ENCODE data around the gene CDC34.

The CDC34 gene, protein sequence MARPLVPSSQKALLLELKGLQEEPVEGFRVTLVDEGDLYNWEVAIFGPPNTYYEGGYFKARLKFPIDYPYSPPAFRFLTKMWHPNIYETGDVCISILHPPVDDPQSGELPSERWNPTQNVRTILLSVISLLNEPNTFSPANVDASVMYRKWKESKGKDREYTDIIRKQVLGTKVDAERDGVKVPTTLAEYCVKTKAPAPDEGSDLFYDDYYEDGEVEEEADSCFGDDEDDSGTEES

GRCh38 chr19:531753-532560, at the start of gene CDC34:
Gene CDC34 (plus strand): TSS chr19:531760. CDS start chr19:531932, 172 bp downstream.
- TF ChIP-seq, protein P1, sequence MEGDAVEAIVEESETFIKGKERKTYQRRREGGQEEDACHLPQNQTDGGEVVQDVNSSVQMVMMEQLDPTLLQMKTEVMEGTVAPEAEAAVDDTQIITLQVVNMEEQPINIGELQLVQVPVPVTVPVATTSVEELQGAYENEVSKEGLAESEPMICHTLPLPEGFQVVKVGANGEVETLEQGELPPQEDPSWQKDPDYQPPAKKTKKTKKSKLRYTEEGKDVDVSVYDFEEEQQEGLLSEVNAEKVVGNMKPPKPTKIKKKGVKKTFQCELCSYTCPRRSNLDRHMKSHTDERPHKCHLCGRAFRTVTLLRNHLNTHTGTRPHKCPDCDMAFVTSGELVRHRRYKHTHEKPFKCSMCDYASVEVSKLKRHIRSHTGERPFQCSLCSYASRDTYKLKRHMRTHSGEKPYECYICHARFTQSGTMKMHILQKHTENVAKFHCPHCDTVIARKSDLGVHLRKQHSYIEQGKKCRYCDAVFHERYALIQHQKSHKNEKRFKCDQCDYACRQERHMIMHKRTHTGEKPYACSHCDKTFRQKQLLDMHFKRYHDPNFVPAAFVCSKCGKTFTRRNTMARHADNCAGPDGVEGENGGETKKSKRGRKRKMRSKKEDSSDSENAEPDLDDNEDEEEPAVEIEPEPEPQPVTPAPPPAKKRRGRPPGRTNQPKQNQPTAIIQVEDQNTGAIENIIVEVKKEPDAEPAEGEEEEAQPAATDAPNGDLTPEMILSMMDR (IDR thresholded peaks at IDR 0.05) = no peak

GRCh38 chr19:482186-483041, 49.1 kb upstream of the CDC34 start:
- TF ChIP-seq, protein P1 (IDR thresholded peaks at IDR 0.05) = no peak

DNA sequence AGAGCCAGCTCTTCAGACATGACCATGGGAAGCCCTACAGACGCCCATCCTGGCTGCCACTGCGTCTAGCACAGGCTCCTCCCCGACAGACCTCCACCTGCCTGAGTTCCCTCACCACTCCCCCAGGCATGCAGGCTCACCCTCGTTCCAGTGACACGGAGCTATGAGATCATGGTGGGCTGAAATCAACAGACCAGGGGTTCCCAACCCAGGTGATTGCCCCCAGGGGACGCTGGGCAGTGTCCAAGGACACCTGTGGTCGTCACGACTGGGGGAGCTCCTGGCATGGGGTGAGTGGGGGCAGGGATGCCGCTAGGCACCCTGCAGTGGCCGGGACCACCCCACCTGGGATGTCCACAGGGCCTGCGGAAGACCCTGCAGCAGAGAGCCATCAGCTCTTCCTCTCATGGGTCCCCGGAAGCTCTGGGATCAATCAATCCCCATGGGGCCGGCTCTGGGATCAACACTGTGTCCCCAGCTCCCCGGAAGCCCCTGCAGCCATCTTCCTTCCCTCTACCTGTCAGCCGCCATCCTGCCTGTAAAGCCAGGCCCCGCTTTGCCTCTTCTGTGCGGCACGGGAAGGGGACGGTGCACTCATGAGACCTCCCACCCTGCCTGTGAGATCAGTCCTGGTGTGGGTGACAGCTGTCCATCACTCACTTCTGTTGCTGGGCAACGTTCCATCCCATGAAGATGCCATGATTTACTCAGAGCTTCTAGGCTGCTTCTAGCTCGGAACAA, 48.1 kb upstream of the CDC34 start:
- TF ChIP-seq, protein P1 (IDR thresholded peaks at IDR 0.05) = no peak

DNA sequence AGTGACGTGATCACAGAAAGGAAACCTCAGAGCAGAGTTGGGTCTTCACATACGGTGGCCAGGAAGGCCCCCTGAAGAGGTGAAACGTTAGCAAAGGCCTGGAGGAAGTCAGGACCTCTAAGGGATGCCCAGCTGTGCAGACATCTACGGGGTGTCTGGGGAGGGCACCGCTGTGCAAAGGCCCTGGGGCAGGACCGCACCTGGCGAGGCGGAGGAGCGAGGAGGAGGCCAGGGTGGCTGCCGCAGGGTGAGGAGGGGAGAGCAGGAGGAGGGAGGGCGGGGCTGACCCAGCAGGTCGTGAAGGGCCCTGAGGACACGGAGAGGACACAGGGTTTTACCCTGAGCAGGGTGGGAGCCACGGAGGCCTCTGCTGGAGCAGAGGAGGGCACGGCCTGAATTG, 47.1 kb upstream of the CDC34 start:
- TF ChIP-seq, protein P1 (IDR thresholded peaks at IDR 0.05) = no peak

GRCh38 chr19:485077-485476, 46.5 kb upstream of the CDC34 start:
- TF ChIP-seq, protein P1 (IDR thresholded peaks at IDR 0.05) = no peak

DNA sequence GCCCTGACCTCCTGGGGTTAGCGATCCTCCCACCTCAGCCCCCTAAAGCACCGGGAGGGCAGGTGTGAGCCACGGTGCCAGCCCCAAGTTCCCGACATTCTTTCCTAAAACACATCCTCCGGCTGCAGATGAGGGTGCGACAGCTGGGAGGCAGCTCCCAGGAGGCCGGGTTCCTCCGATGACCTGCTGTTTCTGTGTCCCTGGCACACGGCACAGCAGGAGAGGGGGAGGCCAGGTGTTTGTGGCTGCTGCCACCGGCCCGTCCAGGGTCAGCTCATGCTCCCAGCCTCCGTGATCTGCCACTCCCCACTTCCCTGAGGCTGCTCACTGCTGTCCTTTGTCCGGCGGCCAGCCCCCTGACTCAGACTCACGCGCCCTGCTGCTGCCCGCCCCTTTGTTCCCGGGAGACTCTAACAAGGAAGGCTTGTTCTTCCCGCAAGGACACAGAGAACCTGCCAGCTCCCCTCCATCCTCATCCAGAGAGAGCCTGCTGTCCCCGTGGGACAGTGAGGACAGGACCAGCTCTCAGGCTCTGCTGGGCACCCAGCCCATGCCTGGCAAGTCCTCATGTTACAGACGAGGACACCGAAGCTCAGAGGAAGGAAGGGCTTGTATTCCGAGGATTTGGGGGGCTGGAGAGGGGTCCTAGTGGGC, 45.9 kb upstream of the CDC34 start:
- TF ChIP-seq, protein P1 (IDR thresholded peaks at IDR 0.05) = no peak
